HG02763 (cell line): ENCODE measurements around the gene DPP8.
"Not testable (repeated sequence)": the region's sequence is repeated elsewhere in the genome, so short reads cannot be mapped to it uniquely, and the experiment has no call there.

Experiments
- ATAC-seq: cut with Tn5 transposase; IDR thresholded peaks from one replicate; pipeline ENCODE4 v1.9.1; 2021; ENCODE audit warnings: mild to moderate bottlenecking, moderate library complexity; ENCODE audit not compliant: unreplicated experiment

DPP8 gene

GRCh38 chr15:65406424-65407000 lies 111.0 kb downstream of the DPP8 start:
- no peak for ATAC-seq

GRCh38 chr15:65405791-65406423 lies 111.6 kb downstream of the DPP8 start:
- ATAC-seq: no peak

- ATAC-seq: no peak
These were observed 113.2 kb downstream of the DPP8 start for GRCh38 chr15:65404186-65404872.

GRCh38 chr15:65402961-65403360 lies 114.5 kb downstream of the DPP8 start:
- no peak for ATAC-seq

- no peak for ATAC-seq
These were observed 115.8 kb downstream of the DPP8 start for GRCh38 chr15:65401611-65402240.

- ATAC-seq: no peak
These were observed 116.5 kb downstream of the DPP8 start for GRCh38 chr15:65400760-65401610.

GRCh38 chr15:65399997-65400396 lies 117.5 kb downstream of the DPP8 start:
- ATAC-seq: no peak

GRCh38 chr15:65399001-65399706 lies 118.3 kb downstream of the DPP8 start:
- ATAC-seq: no peak

GRCh38 chr15:65398486-65398885 lies 119.0 kb downstream of the DPP8 start:
- ATAC-seq: not testable (repeated sequence)

GRCh38 chr15:65396965-65397317 lies 120.5 kb downstream of the DPP8 start:
- ATAC-seq: no peak

GRCh38 chr15:65396283-65396964 lies 121.1 kb downstream of the DPP8 start:
- no peak for ATAC-seq

GRCh38 chr15:65395567-65396202 lies 121.8 kb downstream of the DPP8 start:
- no peak for ATAC-seq

GRCh38 chr15:65394936-65395335 lies 122.6 kb downstream of the DPP8 start:
- ATAC-seq: no peak

- ATAC-seq: no peak
These were observed 123.2 kb downstream of the DPP8 start for GRCh38 chr15:65394280-65394789.

- ATAC-seq: no peak
These were observed 123.9 kb downstream of the DPP8 start for GRCh38 chr15:65393557-65393956.

GRCh38 chr15:65393091-65393490 lies 124.4 kb downstream of the DPP8 start:
- ATAC-seq: no peak
